Heart left ventricle (tissue), 13 donors: ENCODE data around the gene ADCY4.

ENCODE experiments used
- POLR2A ChIP-seq, 2 donors: fragments of 450-650 bp; IDR thresholded peaks; one replicate each; pipeline ENCODE4 v1.6.1; 2017; ENCODE audit warnings: antibody characterized with exemption in 2 of 2, mild to moderate bottlenecking in 2 of 2, moderate library complexity in 2 of 2
- TF ChIP-seq, protein P1 (sequence below), 12 donors: fragments of 200-600 bp; sonication (generic) in 4 of 12; IDR thresholded peaks; one replicate each; pipeline versions ENCODE4 v1.5.0 to v1.8.0; 2018 to 2022; ENCODE audit warnings: antibody characterized with exemption in 12 of 12, mild to moderate bottlenecking in 5 of 12
- donor health status: ischemic (EF 13 %, LVEDD 7.1; RV severe dilation, severe dysfunction).
- donor health status: DM: no; HTN: yes; CAD: no.
- donor health status: DM: no; HTN: no; CAD: no.
- donor health status: ischemic (EF 25% LVEDD 6.9; RV normal size, moderate dysfunction).
- donor health status: ischemic (EF 25% LVEDD 5.7; RV mildly dilated, moderate dysfunction).
- donor health status: ischemic (EF 35%, LVEDD 5.7; RV mildly dilated, moderate dysfunction).
- donor health status: nonischemic (EF 11% LVEDD 7.7; RV severe dilation, severe dysfunction).
- donor health status: DM: yes; HTN: yes; CAD: no.
- donor health status: PGD.
- donor health status: ischemic (EF 29% LVEDD 5.4; RV normal size, mild dysfunction).
- donor health status: nonischemic (EF 23%, LVEDD 6.1; RV moderate dilation, normal function).

DNA sequence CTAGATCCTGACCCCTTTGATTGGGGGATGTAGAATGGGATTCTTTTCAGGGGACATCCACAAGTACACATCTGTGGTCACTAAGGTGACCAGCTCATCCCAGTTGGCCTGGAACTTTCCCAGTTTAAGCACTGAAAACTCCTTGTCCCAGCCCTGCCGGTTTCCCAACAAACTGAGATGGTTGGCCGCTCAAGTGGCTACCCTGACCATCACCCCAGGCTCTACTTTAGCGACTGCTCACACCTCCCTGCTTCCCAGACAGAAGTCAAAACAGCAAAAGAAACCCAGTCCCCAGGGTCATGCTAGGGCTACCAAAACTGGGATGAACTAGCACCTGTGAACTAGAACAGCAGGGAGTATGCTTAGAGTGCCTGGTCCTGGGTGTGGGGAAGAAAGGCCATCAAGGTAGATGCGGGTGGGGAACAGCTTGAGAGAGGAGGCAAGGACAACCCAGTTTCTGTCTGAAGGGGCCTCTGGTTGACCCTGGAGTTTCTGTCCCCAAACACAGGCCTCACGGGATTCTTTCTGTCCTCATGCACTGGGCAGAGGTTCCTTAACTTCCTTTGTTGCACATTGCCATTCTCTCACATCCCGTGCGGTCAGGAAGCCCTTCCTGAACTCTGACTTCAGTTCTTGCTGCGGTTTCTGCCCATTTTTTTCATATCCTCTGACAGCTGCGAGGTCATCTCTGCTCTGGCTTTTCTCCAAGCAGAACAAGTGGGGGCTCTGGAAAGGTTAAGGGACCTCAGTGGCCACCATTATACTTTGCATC is 21.9 kb downstream of the ADCY4 start:
- TF ChIP-seq, protein P1, sequence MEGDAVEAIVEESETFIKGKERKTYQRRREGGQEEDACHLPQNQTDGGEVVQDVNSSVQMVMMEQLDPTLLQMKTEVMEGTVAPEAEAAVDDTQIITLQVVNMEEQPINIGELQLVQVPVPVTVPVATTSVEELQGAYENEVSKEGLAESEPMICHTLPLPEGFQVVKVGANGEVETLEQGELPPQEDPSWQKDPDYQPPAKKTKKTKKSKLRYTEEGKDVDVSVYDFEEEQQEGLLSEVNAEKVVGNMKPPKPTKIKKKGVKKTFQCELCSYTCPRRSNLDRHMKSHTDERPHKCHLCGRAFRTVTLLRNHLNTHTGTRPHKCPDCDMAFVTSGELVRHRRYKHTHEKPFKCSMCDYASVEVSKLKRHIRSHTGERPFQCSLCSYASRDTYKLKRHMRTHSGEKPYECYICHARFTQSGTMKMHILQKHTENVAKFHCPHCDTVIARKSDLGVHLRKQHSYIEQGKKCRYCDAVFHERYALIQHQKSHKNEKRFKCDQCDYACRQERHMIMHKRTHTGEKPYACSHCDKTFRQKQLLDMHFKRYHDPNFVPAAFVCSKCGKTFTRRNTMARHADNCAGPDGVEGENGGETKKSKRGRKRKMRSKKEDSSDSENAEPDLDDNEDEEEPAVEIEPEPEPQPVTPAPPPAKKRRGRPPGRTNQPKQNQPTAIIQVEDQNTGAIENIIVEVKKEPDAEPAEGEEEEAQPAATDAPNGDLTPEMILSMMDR (IDR thresholded peaks at IDR 0.05): no peak
- TF ChIP-seq POLR2A (IDR thresholded peaks at IDR 0.05): no peak
